ENCODE data around the gene ADAMTS12.

DNA sequence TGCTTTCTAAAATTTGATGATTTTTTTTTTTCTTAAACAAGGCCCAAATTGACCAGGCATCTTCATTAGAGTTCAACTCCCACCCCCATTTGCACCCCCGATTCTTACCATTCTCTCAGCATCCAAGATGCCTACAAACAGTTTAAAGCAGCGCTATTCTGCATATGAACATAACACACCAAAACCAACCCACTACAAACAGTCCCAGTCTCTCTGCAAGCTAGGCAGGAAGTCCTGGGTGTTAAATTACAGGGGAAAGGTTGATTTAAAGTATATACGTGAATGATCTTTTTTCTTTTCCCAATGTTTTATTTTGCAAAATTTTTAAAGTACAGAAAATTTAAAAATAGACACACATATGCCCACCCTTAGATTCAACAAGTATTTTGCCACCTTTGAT, 127.0 kb downstream of the ADAMTS12 start:
- TF ChIP-seq NR2C2 (IDR thresholded peaks at IDR 0.05; ENCODE audit: borderline replicate concordance, control insufficient read depth, insufficient read length, low read depth) (no peak), CTCF (IDR thresholded peaks at IDR 0.05 in 2 of 3, conservative IDR thresholded peaks at IDR 0.05 in 1 of 3; ENCODE audit: control insufficient read depth in 2 of 3, extremely low read depth in 1 of 3, insufficient read depth in 1 of 3, low read depth in 3 of 3, low read length in 3 of 3) (no peak), CREM (IDR thresholded peaks at IDR 0.05; ENCODE audit: low read depth) (no peak), ATF3 (IDR thresholded peaks at IDR 0.05; ENCODE audit: borderline replicate concordance, extremely low read depth, low read depth, low read length) (no peak), POLR2A (IDR thresholded peaks at IDR 0.05; ENCODE audit: low read depth, low read length) (no peak), TAF1 (IDR thresholded peaks at IDR 0.05; ENCODE audit: borderline replicate concordance, low read depth, low read length) (no peak), BHLHE40 (IDR thresholded peaks at IDR 0.05; ENCODE audit: borderline replicate concordance in 1 of 2, low read depth in 2 of 2, low read length in 1 of 2) (no peak)
- TF ChIP-seq, protein P1, sequence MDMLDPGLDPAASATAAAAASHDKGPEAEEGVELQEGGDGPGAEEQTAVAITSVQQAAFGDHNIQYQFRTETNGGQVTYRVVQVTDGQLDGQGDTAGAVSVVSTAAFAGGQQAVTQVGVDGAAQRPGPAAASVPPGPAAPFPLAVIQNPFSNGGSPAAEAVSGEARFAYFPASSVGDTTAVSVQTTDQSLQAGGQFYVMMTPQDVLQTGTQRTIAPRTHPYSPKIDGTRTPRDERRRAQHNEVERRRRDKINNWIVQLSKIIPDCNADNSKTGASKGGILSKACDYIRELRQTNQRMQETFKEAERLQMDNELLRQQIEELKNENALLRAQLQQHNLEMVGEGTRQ (IDR thresholded peaks at IDR 0.05; ENCODE audit: borderline replicate concordance, low read depth, low read length): no peak
- TF ChIP-seq, protein P2, sequence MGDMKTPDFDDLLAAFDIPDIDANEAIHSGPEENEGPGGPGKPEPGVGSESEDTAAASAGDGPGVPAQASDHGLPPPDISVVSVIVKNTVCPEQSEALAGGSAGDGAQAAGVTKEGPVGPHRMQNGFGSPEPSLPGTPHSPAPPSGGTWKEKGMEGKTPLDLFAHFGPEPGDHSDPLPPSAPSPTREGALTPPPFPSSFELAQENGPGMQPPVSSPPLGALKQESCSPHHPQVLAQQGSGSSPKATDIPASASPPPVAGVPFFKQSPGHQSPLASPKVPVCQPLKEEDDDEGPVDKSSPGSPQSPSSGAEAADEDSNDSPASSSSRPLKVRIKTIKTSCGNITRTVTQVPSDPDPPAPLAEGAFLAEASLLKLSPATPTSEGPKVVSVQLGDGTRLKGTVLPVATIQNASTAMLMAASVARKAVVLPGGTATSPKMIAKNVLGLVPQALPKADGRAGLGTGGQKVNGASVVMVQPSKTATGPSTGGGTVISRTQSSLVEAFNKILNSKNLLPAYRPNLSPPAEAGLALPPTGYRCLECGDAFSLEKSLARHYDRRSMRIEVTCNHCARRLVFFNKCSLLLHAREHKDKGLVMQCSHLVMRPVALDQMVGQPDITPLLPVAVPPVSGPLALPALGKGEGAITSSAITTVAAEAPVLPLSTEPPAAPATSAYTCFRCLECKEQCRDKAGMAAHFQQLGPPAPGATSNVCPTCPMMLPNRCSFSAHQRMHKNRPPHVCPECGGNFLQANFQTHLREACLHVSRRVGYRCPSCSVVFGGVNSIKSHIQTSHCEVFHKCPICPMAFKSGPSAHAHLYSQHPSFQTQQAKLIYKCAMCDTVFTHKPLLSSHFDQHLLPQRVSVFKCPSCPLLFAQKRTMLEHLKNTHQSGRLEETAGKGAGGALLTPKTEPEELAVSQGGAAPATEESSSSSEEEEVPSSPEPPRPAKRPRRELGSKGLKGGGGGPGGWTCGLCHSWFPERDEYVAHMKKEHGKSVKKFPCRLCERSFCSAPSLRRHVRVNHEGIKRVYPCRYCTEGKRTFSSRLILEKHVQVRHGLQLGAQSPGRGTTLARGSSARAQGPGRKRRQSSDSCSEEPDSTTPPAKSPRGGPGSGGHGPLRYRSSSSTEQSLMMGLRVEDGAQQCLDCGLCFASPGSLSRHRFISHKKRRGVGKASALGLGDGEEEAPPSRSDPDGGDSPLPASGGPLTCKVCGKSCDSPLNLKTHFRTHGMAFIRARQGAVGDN (IDR thresholded peaks at IDR 0.05): no peak
